GM12864 (cell line): ENCODE data around the gene CCBE1.
"Not testable (repeated sequence)": the region's sequence is repeated elsewhere in the genome, so short reads cannot be mapped to it uniquely, and the experiment has no call there.

Source experiments
- DNase-seq: peaks from one replicate; pipeline ENCODE4 v3.0.0-alpha.2; 2011; ENCODE audit warnings: low read depth
- H3K4me3 ChIP-seq: 2 replicates; pipeline ENCODE4 v1.5.1; 2011; ENCODE audit warnings: mild to moderate bottlenecking, low read depth, low read length, control low read depth
- CTCF ChIP-seq: IDR thresholded peaks from 2 replicates; pipeline ENCODE4 v1.5.1; 2011; ENCODE audit warnings: low read depth, mild to moderate bottlenecking, moderate library complexity, low read length, control low read depth, inconsistent platforms; ENCODE audit errors: missing control alignments

The CCBE1 gene

GRCh38 chr18:59649591-59649990 is 47.6 kb downstream of the CCBE1 start:
- no peak overlapping the region for H3K4me3 ChIP-seq
- TF ChIP-seq CTCF: no peak
- DNase-seq: no peak

GRCh38 chr18:59648469-59648868 is 48.8 kb downstream of the CCBE1 start:
- DNase-seq, H3K4me3 ChIP-seq: not testable (repeated sequence)

- no peak overlapping the region for H3K4me3 ChIP-seq
- TF ChIP-seq CTCF: no peak
- DNase-seq: no peak
These were observed 50.3 kb downstream of the CCBE1 start for GRCh38 chr18:59646963-59647307.

- TF ChIP-seq CTCF: no peak
- DNase-seq: no peak
- H3K4me3 ChIP-seq: no peak overlapping the region
These were observed 50.8 kb downstream of the CCBE1 start for GRCh38 chr18:59646228-59646962.

GRCh38 chr18:59643740-59644139 is 53.5 kb downstream of the CCBE1 start:
- DNase-seq: no peak
- no peak for TF ChIP-seq CTCF
- H3K4me3 ChIP-seq: no peak overlapping the region

- no peak overlapping the region for H3K4me3 ChIP-seq
- TF ChIP-seq CTCF: no peak
- DNase-seq: no peak
These were observed 56.5 kb downstream of the CCBE1 start for GRCh38 chr18:59640721-59641120.

GRCh38 chr18:59639821-59640220 is 57.4 kb downstream of the CCBE1 start:
- no peak for DNase-seq
- H3K4me3 ChIP-seq: no peak overlapping the region
- no peak for TF ChIP-seq CTCF
